ENCODE data around the gene CEBPG. TPM values are rescaled to one million over a fixed set of nuclear protein-coding genes. Genes with fewer than 3 reads are reported as not detected.

The CEBPG gene
- total RNA-seq, 2 donors from 2014 or later: 19.9 to 32.6 TPM

- ATAC-seq (ENCODE audit: insufficient number of reproducible peaks, low FRiP score, low read depth) (no peak), DNase-seq (ENCODE audit: low spot score) (no peak)
- H3K27ac ChIP-seq: no peak overlapping the region
- H3K9me3 ChIP-seq: no peaks in the 10 kb centered on the region
- no peak overlapping the region for H3K4me3 ChIP-seq
- no peak for TF ChIP-seq CTCF (IDR thresholded peaks at IDR 0.05)
- no peaks in the 10 kb centered on the region for H3K27me3 ChIP-seq (replicated peaks; ENCODE audit: insufficient read depth)
- H3K4me1 ChIP-seq (ENCODE audit: control insufficient read depth in 1 of 2, low read depth in 2 of 2): peaks cover 0 to 5% of the 10 kb centered on the region in 2 donors
- H3K36me3 ChIP-seq: peaks cover 16% of the 10 kb centered on the region
Measured at GRCh38 chr19:33382006-33382405, 8.5 kb downstream of the CEBPG start.

- H3K36me3 ChIP-seq: peaks cover 19% of the 10 kb centered on the region
- no peak for TF ChIP-seq CTCF (IDR thresholded peaks at IDR 0.05)
- H3K27me3 ChIP-seq (replicated peaks; ENCODE audit: insufficient read depth): no peaks in the 10 kb centered on the region
- DNase-seq (ENCODE audit: low spot score) (no peak), ATAC-seq (ENCODE audit: insufficient number of reproducible peaks, low FRiP score, low read depth) (no peak)
- H3K27ac ChIP-seq: no peak overlapping the region
- peaks cover 2 to 5% of the 10 kb centered on the region in 2 donors for H3K4me1 ChIP-seq (ENCODE audit: control insufficient read depth in 1 of 2, low read depth in 2 of 2)
- no peaks in the 10 kb centered on the region for H3K9me3 ChIP-seq
- no peak overlapping the region for H3K4me3 ChIP-seq
Measured at GRCh38 chr19:33382982-33383381, 9.5 kb downstream of the CEBPG start.

GRCh38 chr19:33383720-33384292 is 10.3 kb downstream of the CEBPG start:
- ATAC-seq (ENCODE audit: insufficient number of reproducible peaks, low FRiP score, low read depth) (no peak), DNase-seq (ENCODE audit: low spot score) (no peak)
- Histone ChIP-seq H3K4me3 (no peak overlapping the region), H3K27ac (no peak overlapping the region), H3K36me3 (peaks cover 18% of the 10 kb centered on the region), H3K27me3 (replicated peaks; ENCODE audit: insufficient read depth) (no peaks in the 10 kb centered on the region), H3K4me1 (ENCODE audit: control insufficient read depth in 1 of 2, low read depth in 2 of 2) (peaks cover 10 to 14% of the 10 kb centered on the region in 2 donors), H3K9me3 (no peaks in the 10 kb centered on the region)
- no peak for TF ChIP-seq CTCF (IDR thresholded peaks at IDR 0.05)

GRCh38 chr19:33384983-33385382 is 11.5 kb downstream of the CEBPG start:
- Histone ChIP-seq H3K36me3 (peaks cover 13% of the 10 kb centered on the region), H3K27me3 (replicated peaks; ENCODE audit: insufficient read depth) (no peaks in the 10 kb centered on the region), H3K27ac (no peak overlapping the region), H3K9me3 (no peaks in the 10 kb centered on the region), H3K4me1 (ENCODE audit: control insufficient read depth in 1 of 2, low read depth in 2 of 2) (peaks cover 10 to 24% of the 10 kb centered on the region in 2 donors), H3K4me3 (no peak overlapping the region)
- ATAC-seq (ENCODE audit: insufficient number of reproducible peaks, low FRiP score, low read depth) (no peak), DNase-seq (ENCODE audit: low spot score) (no peak)
- TF ChIP-seq CTCF (IDR thresholded peaks at IDR 0.05): no peak

GRCh38 chr19:33385956-33386355 is 12.4 kb downstream of the CEBPG start:
- H3K36me3 ChIP-seq: peaks cover 13% of the 10 kb centered on the region
- DNase-seq (ENCODE audit: low spot score) (no peak), ATAC-seq (ENCODE audit: insufficient number of reproducible peaks, low FRiP score, low read depth) (no peak)
- no peak overlapping the region for H3K4me3 ChIP-seq
- H3K9me3 ChIP-seq: no peaks in the 10 kb centered on the region
- peaks cover 10 to 31% of the 10 kb centered on the region in 2 donors for H3K4me1 ChIP-seq (ENCODE audit: control insufficient read depth in 1 of 2, low read depth in 2 of 2)
- TF ChIP-seq CTCF (IDR thresholded peaks at IDR 0.05): no peak
- H3K27me3 ChIP-seq (replicated peaks; ENCODE audit: insufficient read depth): no peaks in the 10 kb centered on the region
- no peak overlapping the region for H3K27ac ChIP-seq

All from thoracic aorta (tissue), 2 donors.